Adrenal gland (tissue), 12 donors: ENCODE measurements around the gene CCDC78. TPM values are rescaled to one million over a fixed set of nuclear protein-coding genes. Genes with fewer than 3 reads are reported as not detected.

ENCODE experiments used
- DNase-seq, 7 donors: peaks; one replicate each; pipeline ENCODE4 v3.0.0-alpha.2; 2019 to 2020
- H3K27ac ChIP-seq, 5 donors: fragments of 200-600 bp; sonication (generic) in 4 of 5; 1 replicate in 3 of 5; 2 replicates in 2 of 5; pipeline versions ENCODE4 v1.5.1 to v1.8.0; 2016 to 2020; ENCODE audit warnings: mild to moderate bottlenecking in 1 of 5
- H3K27me3 ChIP-seq: fragments of 200-600 bp; 2 replicates; pipeline ENCODE4 v1.8.0; 2021
- H3K36me3 ChIP-seq, 2 donors: fragments of 200-600 bp; replicated peaks in 1 of 2; 1 replicate in 1 of 2; 2 replicates in 1 of 2; pipeline versions ENCODE4 v1.5.1 to v1.8.0; 2018 to 2022
- H3K4me1 ChIP-seq, 2 donors: fragments of 200-600 bp; replicated peaks in 1 of 2; 1 replicate in 1 of 2; 2 replicates in 1 of 2; pipeline versions ENCODE4 v1.5.1 to v1.8.0; 2018 to 2021
- H3K4me3 ChIP-seq, 4 donors: fragments of 200-600 bp; sonication (generic) in 3 of 4; one replicate each; pipeline ENCODE4 v1.5.1; 2016 to 2018
- H3K9me3 ChIP-seq, 3 donors: fragments of 200-600 bp; sonication (generic) in 1 of 3; replicated peaks in 1 of 3; 1 replicate in 2 of 3; 2 replicates in 1 of 3; pipeline versions ENCODE4 v1.5.1 to v1.8.0; 2016 to 2021
- POLR2A ChIP-seq, 2 donors: fragments of 450-650 bp; IDR thresholded peaks; one replicate each; pipeline ENCODE4 v1.6.1; 2017; ENCODE audit warnings: antibody characterized with exemption in 2 of 2, mild to moderate bottlenecking in 2 of 2, moderate library complexity in 1 of 2
- WGBS, 4 donors: extraction: QIAGEN DNeasy Blood & Tissue Kit in 2 of 4; methylation state at CpG; one replicate each; pipeline versions ENCODE4 v1.1.5 to v1.1.7; 2013 to 2017; 5-methylcytosine and 5-hydroxymethylcytosine counted together
- intact Hi-C, 2 donors: fragments of 100-400 bp; cut with DNase I; formaldehyde crosslinking; loops; one replicate each; pipeline versions ENCODE4 v1.14.1 to v1.15.0; 2022 to 2023
- polyA plus RNA-seq, 3 donors: library from polyadenylated mRNA; stranded (reverse); fragments of 200-250 nt in 2 of 3; fragments of 350-450 nt in 1 of 3; fragmentation: Illumina TruSeq in 1 of 3; extraction: RNeasy Lipid Tissue Mini Kit (QIAGEN cat#74804) in 1 of 3; gene quantifications; one replicate each; pipeline ENCODE4 v1.2.3, GENCODE V29; 2013 to 2014
- total RNA-seq, 9 donors: library from RNA; depleted of rRNA in 4 of 9; stranded (reverse); fragments of >200 nt in 4 of 9; fragments of 120-200 nt in 1 of 9; fragmentation: NEBNext Ultra II Directional in 1 of 9; extraction: Animal tissue kit (Norgen Biotek cat#: 25700) in 1 of 9; gene quantifications; one replicate each; pipeline versions ENCODE4 v1.1.0 to v1.2.4, GENCODE V29; 2013 to 2023
- TF ChIP-seq, protein P1 (sequence below), 6 experiments: fragments of 450-650 bp in 4 of 6; fragments of 200-600 bp in 2 of 6; sonication (generic) in 1 of 6; IDR thresholded peaks; 1 replicate in 5 of 6; 2 replicates in 1 of 6; pipeline versions ENCODE4 v1.5.1 to v1.8.0; 2016 to 2021; ENCODE audit warnings: antibody characterized with exemption in 6 of 6, mild to moderate bottlenecking in 2 of 6, moderate library complexity in 1 of 6
- donor health status: healthy with polysubstance abuse.
- donor health status: Bipolar disorder and iron deficiency.
- donor health status: DM: yes; HTN: yes; CAD: no.
- donor health status: DM: no; HTN: no; CAD: no.
- donor health status: DM: no; HTN: no; CAD: no.
- donor health status: DM: yes; HTN: yes; CAD: no.

The CCDC78 gene
- total and polyA plus RNA-seq, 12 donors, result 0.17 to 49.9 (median 0.85) TPM; not detected in 2

DNA sequence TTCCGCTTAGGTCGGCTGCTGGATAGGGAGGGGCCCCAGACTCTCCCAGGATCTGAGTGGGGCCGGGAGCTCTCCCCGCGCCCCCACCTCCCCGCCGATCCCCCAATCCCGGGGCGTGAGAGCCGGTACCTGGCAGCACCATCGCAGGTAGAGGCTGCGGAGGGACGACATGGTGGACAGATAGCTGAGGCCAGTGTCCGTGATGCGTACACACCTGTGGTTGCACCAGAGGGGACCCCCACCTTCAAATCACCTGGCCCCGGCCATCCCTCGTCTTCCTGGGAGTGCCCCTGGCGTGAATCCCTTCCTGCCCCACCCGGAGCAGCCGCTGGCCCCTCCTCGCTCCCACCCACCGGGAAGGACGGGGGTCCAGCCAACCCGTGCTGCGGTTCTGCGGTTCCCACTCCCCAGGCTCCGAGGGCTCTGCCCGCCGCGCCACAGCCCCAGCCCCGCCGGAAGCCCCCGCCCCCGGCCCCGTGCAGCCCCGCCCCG lies 31.3 kb downstream of the CCDC78 start:
- Histone ChIP-seq H3K36me3 (no peaks in the 10 kb centered on the region), H3K4me1 (peaks cover 0 to 8% of the 10 kb centered on the region in 2 donors), H3K27me3 (peaks cover 29% of the 10 kb centered on the region), H3K9me3 (no peaks in the 10 kb centered on the region), H3K27ac (peak overlapping the region in 1 of 5 donors; percentile 52), H3K4me3 (peak overlapping the region in 1 of 4 donors; percentile 41)
- intact Hi-C loops, result no loop called here
- no peak for TF ChIP-seq POLR2A (IDR thresholded peaks at IDR 0.05)
- TF ChIP-seq, protein P1, sequence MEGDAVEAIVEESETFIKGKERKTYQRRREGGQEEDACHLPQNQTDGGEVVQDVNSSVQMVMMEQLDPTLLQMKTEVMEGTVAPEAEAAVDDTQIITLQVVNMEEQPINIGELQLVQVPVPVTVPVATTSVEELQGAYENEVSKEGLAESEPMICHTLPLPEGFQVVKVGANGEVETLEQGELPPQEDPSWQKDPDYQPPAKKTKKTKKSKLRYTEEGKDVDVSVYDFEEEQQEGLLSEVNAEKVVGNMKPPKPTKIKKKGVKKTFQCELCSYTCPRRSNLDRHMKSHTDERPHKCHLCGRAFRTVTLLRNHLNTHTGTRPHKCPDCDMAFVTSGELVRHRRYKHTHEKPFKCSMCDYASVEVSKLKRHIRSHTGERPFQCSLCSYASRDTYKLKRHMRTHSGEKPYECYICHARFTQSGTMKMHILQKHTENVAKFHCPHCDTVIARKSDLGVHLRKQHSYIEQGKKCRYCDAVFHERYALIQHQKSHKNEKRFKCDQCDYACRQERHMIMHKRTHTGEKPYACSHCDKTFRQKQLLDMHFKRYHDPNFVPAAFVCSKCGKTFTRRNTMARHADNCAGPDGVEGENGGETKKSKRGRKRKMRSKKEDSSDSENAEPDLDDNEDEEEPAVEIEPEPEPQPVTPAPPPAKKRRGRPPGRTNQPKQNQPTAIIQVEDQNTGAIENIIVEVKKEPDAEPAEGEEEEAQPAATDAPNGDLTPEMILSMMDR (IDR thresholded peaks at IDR 0.05), result no peak
- no peak for DNase-seq
- WGBS, 4 donors, result 0 to 5% (median 3%) methylated on average over 5 to 37 of the region's 37 CpGs; no CpG with 5 or more reads in 1 of the 4 donors

DNA sequence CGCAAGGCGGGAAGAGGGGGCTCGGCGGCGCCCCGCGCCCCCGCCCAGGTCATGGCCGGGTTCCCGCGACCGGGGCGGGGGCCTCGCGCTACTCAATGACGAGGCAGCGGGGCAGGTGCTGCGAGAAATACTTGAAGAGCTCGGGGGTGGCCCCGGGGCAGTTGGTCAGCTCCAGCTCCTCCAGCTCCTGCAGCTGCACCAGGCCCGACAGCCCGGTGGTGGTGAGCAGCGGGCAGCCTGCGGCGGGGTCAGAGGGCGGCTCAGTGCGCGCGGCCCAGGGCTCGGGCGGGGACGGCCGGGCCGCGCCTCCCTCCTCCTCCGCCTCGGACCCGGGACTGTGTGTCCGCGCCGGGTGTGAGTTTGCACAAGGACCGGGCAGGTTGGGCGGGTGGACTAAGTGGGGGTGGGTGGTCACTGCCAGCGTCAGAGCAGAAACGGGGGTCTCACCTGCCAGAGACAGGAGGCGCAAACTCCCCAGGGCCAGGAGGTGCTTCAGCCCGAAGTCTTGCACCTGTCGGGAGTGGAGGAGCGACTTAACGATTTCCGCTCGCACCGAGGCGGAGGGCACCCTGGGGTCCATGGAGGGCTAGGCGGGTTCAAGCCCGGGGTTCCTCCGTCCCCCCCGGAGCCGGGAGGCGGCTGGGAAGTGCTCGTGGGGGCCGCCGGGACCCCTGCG lies 31.9 kb downstream of the CCDC78 start:
- TF ChIP-seq, protein P1 (IDR thresholded peaks at IDR 0.05), result no peak
- DNase-seq, result no peak
- H3K9me3 ChIP-seq, result no peaks in the 10 kb centered on the region
- no peak overlapping the region for H3K27ac ChIP-seq
- peak overlapping the region in 1 of 4 donors; percentile 41 for H3K4me3 ChIP-seq
- WGBS, 4 donors, result 4 to 8% (median 5%) methylated on average over 6 to 64 of the region's 64 CpGs
- no peaks in the 10 kb centered on the region for H3K36me3 ChIP-seq
- H3K27me3 ChIP-seq, result peaks cover 27% of the 10 kb centered on the region
- intact Hi-C loops, result no loop called here
- peaks cover 0 to 14% of the 10 kb centered on the region in 2 donors for H3K4me1 ChIP-seq

DNA sequence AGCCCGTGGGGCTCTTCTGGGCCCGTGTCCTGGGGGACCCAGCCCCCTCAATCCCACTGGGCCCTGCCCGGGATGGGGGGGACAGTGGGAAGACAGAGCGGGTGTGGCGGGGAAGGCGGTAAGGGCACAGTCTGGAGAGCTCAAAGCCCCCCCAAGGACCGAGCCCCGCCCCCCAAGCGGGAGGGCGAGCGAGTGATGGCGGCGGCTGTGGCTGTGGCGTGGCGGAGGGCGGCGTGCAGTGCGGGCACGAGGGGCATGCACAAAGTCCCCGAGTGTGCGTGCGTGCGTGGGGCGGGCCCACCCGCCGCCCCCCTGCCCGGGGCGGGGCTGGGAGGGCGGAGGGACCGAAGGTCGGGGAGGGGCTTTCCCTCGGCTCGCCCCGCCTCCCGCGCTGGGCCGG lies 32.5 kb downstream of the CCDC78 start:
- Histone ChIP-seq H3K4me1 (peaks cover 0 to 19% of the 10 kb centered on the region in 2 donors), H3K9me3 (no peaks in the 10 kb centered on the region), H3K4me3 (no peak overlapping the region), H3K27me3 (peaks cover 27% of the 10 kb centered on the region), H3K27ac (no peak overlapping the region), H3K36me3 (no peaks in the 10 kb centered on the region)
- DNase-seq, result no peak
- intact Hi-C loops, result no loop called here
- TF ChIP-seq, protein P1 (IDR thresholded peaks at IDR 0.05), result no peak
- no peak for TF ChIP-seq POLR2A (IDR thresholded peaks at IDR 0.05)
- 3 to 33% (median 14%) methylated on average over 1 to 37 of the region's 37 CpGs for WGBS, 4 donors

DNA sequence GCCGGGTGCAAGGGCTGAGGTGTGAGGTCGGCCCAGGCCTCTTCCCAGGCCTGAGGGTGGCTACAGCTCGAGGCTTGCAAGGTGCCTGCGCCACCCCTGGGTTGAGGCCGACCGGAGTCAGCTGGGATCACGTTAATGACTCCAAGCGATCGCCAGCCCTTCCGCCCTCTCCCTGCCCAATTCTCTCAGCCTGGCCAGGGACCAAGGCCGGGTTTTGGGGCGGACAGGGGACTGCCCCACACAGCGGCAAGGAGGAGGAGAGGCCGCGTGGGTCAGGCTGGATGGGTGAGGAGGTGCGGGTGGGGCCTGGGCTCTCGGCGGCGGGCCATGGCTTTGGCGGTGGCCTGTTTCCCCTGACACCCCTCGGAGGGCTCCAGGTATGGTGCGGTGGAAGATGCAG lies 32.9 kb downstream of the CCDC78 start:
- Histone ChIP-seq H3K9me3 (no peaks in the 10 kb centered on the region), H3K4me3 (no peak overlapping the region), H3K36me3 (no peaks in the 10 kb centered on the region), H3K4me1 (peaks cover 0 to 21% of the 10 kb centered on the region in 2 donors), H3K27me3 (peaks cover 24% of the 10 kb centered on the region), H3K27ac (no peak overlapping the region)
- intact Hi-C loops, result no loop called here
- no peak for DNase-seq
- TF ChIP-seq, protein P1 (IDR thresholded peaks at IDR 0.05), result no peak
- no peak for TF ChIP-seq POLR2A (IDR thresholded peaks at IDR 0.05)
- 34 to 47% (median 38%) methylated on average over 2 to 22 of the region's 22 CpGs for WGBS, 4 donors
